T-helper 2 cell (primary cell): ENCODE results near the gene PCBP3.
"Not testable (repeated sequence)": the region's sequence is repeated elsewhere in the genome, so short reads cannot be mapped to it uniquely, and the experiment has no call there.

Experiments
- DNase-seq, 5 experiments: peaks; one replicate each; pipeline versions ENCODE4 v3.0.0 to v3.0.0-alpha.2; 2012 to 2022

Gene PCBP3

GRCh38 chr21:45848805-45849204 is 205.3 kb downstream of the PCBP3 start:
- DNase-seq: no peak

GRCh38 chr21:45849651-45850050 is 206.1 kb downstream of the PCBP3 start:
- DNase-seq: no peak

- no peak for DNase-seq
Observed at GRCh38 chr21:45850181-45850580, 206.7 kb downstream of the PCBP3 start.

- not testable (repeated sequence) for DNase-seq
Observed at GRCh38 chr21:45852386-45852785, 208.9 kb downstream of the PCBP3 start.

GRCh38 chr21:45852886-45853400 is 209.4 kb downstream of the PCBP3 start:
- no peak for DNase-seq

- DNase-seq: no peak
Observed at GRCh38 chr21:45853703-45854342, 210.3 kb downstream of the PCBP3 start.

- no peak for DNase-seq
Observed at GRCh38 chr21:45854690-45855247, 211.2 kb downstream of the PCBP3 start.

GRCh38 chr21:45855248-45855811 is 211.8 kb downstream of the PCBP3 start:
- DNase-seq: no peak

- no peak for DNase-seq
Observed at GRCh38 chr21:45856442-45856841, 212.9 kb downstream of the PCBP3 start.

GRCh38 chr21:45856906-45857305 is 213.4 kb downstream of the PCBP3 start:
- no peak for DNase-seq

GRCh38 chr21:45857761-45858160 is 214.2 kb downstream of the PCBP3 start:
- DNase-seq: no peak

GRCh38 chr21:45858180-45858579 is 214.7 kb downstream of the PCBP3 start:
- no peak for DNase-seq

GRCh38 chr21:45859041-45859761 is 215.7 kb downstream of the PCBP3 start:
- no peak for DNase-seq

- no peak for DNase-seq
Observed at GRCh38 chr21:45859762-45860357, 216.3 kb downstream of the PCBP3 start.

GRCh38 chr21:45860493-45861155 is 217.1 kb downstream of the PCBP3 start:
- no peak for DNase-seq

- no peak for DNase-seq
Observed at GRCh38 chr21:45861156-45861870, 217.8 kb downstream of the PCBP3 start.

- no peak for DNase-seq
Observed at GRCh38 chr21:45862543-45863207, 219.2 kb downstream of the PCBP3 start.

- no peak for DNase-seq
Observed at GRCh38 chr21:45863267-45863666, 219.7 kb downstream of the PCBP3 start.

- no peak for DNase-seq
Observed at GRCh38 chr21:45863751-45864150, 220.2 kb downstream of the PCBP3 start.

- no peak for DNase-seq
Observed at GRCh38 chr21:45864436-45864835, 220.9 kb downstream of the PCBP3 start.

GRCh38 chr21:45865106-45865835 is 221.7 kb downstream of the PCBP3 start:
- DNase-seq: no peak
